H9 (cell line): ENCODE results near the gene GRIN3B. TPM values are rescaled to one million over a fixed set of nuclear protein-coding genes. Genes with fewer than 3 reads are reported as not detected.
A peak's percentile ranks its signal among the peaks of the same experiment; 100 is the strongest.

Experiments used
- DNase-seq: peaks from one replicate; pipeline ENCODE4 v3.0.0-alpha.2; 2017
- H2AFZ ChIP-seq: one replicate; pipeline ENCODE4 v1.6.1; 2013; ENCODE audit warnings: mild to moderate bottlenecking, low read length, control low read depth, moderate library complexity
- H2AK5ac ChIP-seq: 2 replicates; pipeline ENCODE4 v1.6.1; 2013; ENCODE audit warnings: low read length, control low read depth, mixed read lengths; ENCODE audit not compliant: insufficient read length
- H2BK120ac ChIP-seq: one replicate; pipeline ENCODE4 v1.6.1; 2013; ENCODE audit warnings: low read depth, mild to moderate bottlenecking, low read length, control low read depth, inconsistent platforms; ENCODE audit not compliant: poor library complexity, severe bottlenecking
- H2BK12ac ChIP-seq: 2 replicates; pipeline ENCODE4 v1.6.1; 2013; ENCODE audit warnings: low read length, control low read depth, mixed read lengths, low read depth; ENCODE audit not compliant: insufficient read length
- H2BK15ac ChIP-seq: 2 replicates; pipeline ENCODE4 v1.6.1; 2013; ENCODE audit warnings: low read depth, low read length, control low read depth
- H2BK20ac ChIP-seq: one replicate; pipeline ENCODE4 v1.6.1; 2013; ENCODE audit warnings: low read depth, mild to moderate bottlenecking, low read length, control low read depth, inconsistent platforms; ENCODE audit not compliant: poor library complexity, severe bottlenecking
- H2BK5ac ChIP-seq: 2 replicates; pipeline ENCODE4 v1.6.1; 2013; ENCODE audit warnings: low read length, control low read depth, mixed read lengths; ENCODE audit not compliant: insufficient read length
- H3K14ac ChIP-seq: 2 replicates; pipeline ENCODE4 v1.6.1; 2013; ENCODE audit warnings: low read length, control low read depth; ENCODE audit not compliant: insufficient read depth
- H3K18ac ChIP-seq: 2 replicates; pipeline ENCODE4 v1.6.1; 2013; ENCODE audit warnings: low read depth, mild to moderate bottlenecking, mixed read lengths, low read length, control low read depth; ENCODE audit not compliant: insufficient read length
- H3K23ac ChIP-seq: 2 replicates; pipeline ENCODE4 v1.6.1; 2013; ENCODE audit warnings: low read length, control low read depth, mixed read lengths, low read depth; ENCODE audit not compliant: insufficient read length
- H3K23me2 ChIP-seq: 2 replicates; pipeline ENCODE4 v1.6.1; 2013; ENCODE audit warnings: low read depth, mild to moderate bottlenecking, mixed read lengths, low read length, control low read depth; ENCODE audit not compliant: insufficient read length, poor library complexity, severe bottlenecking
- H3K27ac ChIP-seq: 2 replicates; pipeline ENCODE4 v1.5.1; 2013; ENCODE audit warnings: low read length, control low read depth, mixed read lengths, low read depth; ENCODE audit not compliant: insufficient read length
- H3K27me3 ChIP-seq: 2 replicates; pipeline ENCODE4 v1.6.1; 2013; ENCODE audit warnings: low read length, control low read depth, inconsistent platforms; ENCODE audit not compliant: insufficient read depth
- H3K4ac ChIP-seq: 2 replicates; pipeline ENCODE4 v1.6.1; 2013; ENCODE audit warnings: low read depth, mild to moderate bottlenecking, control low read depth, inconsistent platforms, low read length, moderate library complexity
- H3K4me1 ChIP-seq: 2 replicates; pipeline ENCODE4 v1.6.1; 2013; ENCODE audit warnings: low read length, control low read depth, inconsistent platforms; ENCODE audit not compliant: insufficient read depth
- H3K4me2 ChIP-seq: 2 replicates; pipeline ENCODE4 v1.6.1; 2013; ENCODE audit warnings: low read length, control low read depth, mixed read lengths; ENCODE audit not compliant: insufficient read length, insufficient read depth
- H3K56ac ChIP-seq: 2 replicates; pipeline ENCODE4 v1.6.1; 2013; ENCODE audit warnings: low read depth, mild to moderate bottlenecking, mixed read lengths, low read length, control low read depth; ENCODE audit not compliant: insufficient read length
- H3K79me1 ChIP-seq: 2 replicates; pipeline ENCODE4 v1.6.1; 2013; ENCODE audit warnings: low read depth, mild to moderate bottlenecking, moderate library complexity, low read length, control low read depth, inconsistent platforms; ENCODE audit not compliant: insufficient read depth, poor library complexity, severe bottlenecking
- H3K79me2 ChIP-seq: 2 replicates; pipeline ENCODE4 v1.6.1; 2013; ENCODE audit warnings: low read length, control low read depth, inconsistent platforms; ENCODE audit not compliant: insufficient read depth
- H3K9ac ChIP-seq: 2 replicates; pipeline ENCODE4 v1.6.1; 2013; ENCODE audit warnings: low read length, control low read depth, mixed read lengths; ENCODE audit not compliant: insufficient read length; ENCODE audit errors: extremely low read depth
- H3K9me3 ChIP-seq: one replicate; pipeline ENCODE4 v1.6.1; 2013; ENCODE audit warnings: low read depth, low read length, inconsistent platforms; ENCODE audit not compliant: control insufficient read depth
- H3T11ph ChIP-seq: one replicate; pipeline ENCODE4 v1.6.1; 2013; ENCODE audit warnings: mild to moderate bottlenecking, low read length, control low read depth, inconsistent platforms
- H4K20me1 ChIP-seq: one replicate; pipeline ENCODE4 v1.6.1; 2013; ENCODE audit not compliant: control insufficient read depth, insufficient read length, insufficient read depth
- H4K5ac ChIP-seq: 2 replicates; pipeline ENCODE4 v1.6.1; 2013; ENCODE audit warnings: low read depth, mild to moderate bottlenecking, mixed read lengths, low read length, control low read depth; ENCODE audit not compliant: insufficient read length
- H4K8ac ChIP-seq: replicated peaks from 2 replicates; pipeline ENCODE4 v1.6.1; 2013; ENCODE audit warnings: low read length, control low read depth, mixed read lengths, low read depth; ENCODE audit not compliant: insufficient read length
- H4K91ac ChIP-seq: 2 replicates; pipeline ENCODE4 v1.6.1; 2013; ENCODE audit warnings: low read depth, mild to moderate bottlenecking, moderate library complexity, mixed read lengths, low read length, control low read depth; ENCODE audit not compliant: insufficient read length
- H3K27ac Mint-ChIP-seq, 3 experiments: 2 replicates in 2 of 3; 3 replicates in 1 of 3; pipeline ENCODE4 v1.8.0; 2020 to 2021; ENCODE audit warnings: mixed read lengths in 3 of 3, mild to moderate bottlenecking in 1 of 3, moderate library complexity in 1 of 3
- H3K27me3 Mint-ChIP-seq: 2 replicates; pipeline ENCODE4 v1.8.0; 2021; ENCODE audit warnings: low read depth, mild to moderate bottlenecking, moderate library complexity, mixed read lengths
- H3K36me3 Mint-ChIP-seq, 3 experiments: 2 replicates in 2 of 3; 3 replicates in 1 of 3; pipeline ENCODE4 v1.8.0; 2020 to 2021; ENCODE audit warnings: low read depth in 3 of 3, mixed read lengths in 3 of 3; ENCODE audit not compliant: insufficient read depth in 1 of 3
- H3K4me1 Mint-ChIP-seq, 2 experiments: 2 replicates each; pipeline ENCODE4 v1.8.0; 2020; ENCODE audit warnings: mixed read lengths in 2 of 2
- H3K4me3 Mint-ChIP-seq, 2 experiments: 2 replicates in 1 of 2; 3 replicates in 1 of 2; pipeline ENCODE4 v1.8.0; 2020 to 2021; ENCODE audit warnings: mild to moderate bottlenecking in 2 of 2, mixed read lengths in 2 of 2, moderate library complexity in 1 of 2
- H3K9me3 Mint-ChIP-seq, 2 experiments: 2 replicates in 1 of 2; 3 replicates in 1 of 2; pipeline ENCODE4 v1.8.0; 2020; ENCODE audit warnings: mild to moderate bottlenecking in 2 of 2, mixed read lengths in 2 of 2, moderate library complexity in 1 of 2
- WGBS: extraction: QIAGEN DNeasy Blood & Tissue Kit; methylation state at CpG from one replicate; pipeline ENCODE4 v1.1.7; 2013; ENCODE audit warnings: missing lambda C conversion rate, low lambda C conversion rate, mixed read lengths; ENCODE audit not compliant: insufficient read length; ENCODE audit errors: extremely low coverage; 5-methylcytosine and 5-hydroxymethylcytosine counted together
- total RNA-seq: library from RNA; stranded (reverse); gene quantifications from 2 replicates; pipeline ENCODE4 v1.2.1, GENCODE V29; 2021
- TF ChIP-seq, protein P1 (sequence below): fragments of 200-600 bp; sonication (generic); conservative IDR thresholded peaks from 3 replicates; pipeline ENCODE4 v1.8.0; 2021; ENCODE audit warnings: antibody characterized with exemption, mild to moderate bottlenecking

The GRIN3B gene
- total RNA-seq, 1 experiment from 2014 or later = 1.0 TPM

DNA sequence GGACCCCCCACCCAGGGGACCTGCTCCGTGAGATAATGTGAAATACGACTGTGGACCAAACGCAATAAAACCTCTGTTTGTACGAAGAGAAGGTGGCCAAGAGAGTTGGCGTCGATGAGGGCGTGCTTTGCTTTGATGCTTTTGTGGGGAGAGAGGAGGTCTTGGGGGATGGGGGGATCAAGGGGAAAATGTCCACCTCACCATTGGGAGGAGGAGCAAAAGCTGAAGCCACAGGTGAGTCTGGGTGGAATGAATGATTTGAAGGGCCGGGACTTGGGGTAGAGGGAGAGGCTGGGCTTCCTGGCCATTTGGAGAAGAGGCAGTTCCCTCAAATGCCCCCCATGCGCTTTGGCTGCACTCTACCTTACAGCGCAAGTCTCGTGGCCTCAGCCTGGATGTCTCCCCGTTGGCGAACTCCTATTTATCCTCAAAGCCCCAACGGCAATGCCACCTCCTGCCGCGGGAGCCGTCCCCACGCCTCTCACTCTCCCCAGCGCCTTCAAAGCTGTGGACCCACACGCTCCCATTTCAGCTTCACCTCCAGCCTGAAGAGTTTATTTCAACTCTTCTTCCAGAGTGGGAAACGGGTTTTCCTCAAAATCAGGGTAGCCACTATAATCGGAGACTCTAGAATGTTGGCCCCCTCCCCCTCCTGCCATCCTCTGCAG, 38.9 kb downstream of the GRIN3B start:
- H3K4ac ChIP-seq = no peak overlapping the region
- no peak overlapping the region for H4K5ac ChIP-seq
- Mint-ChIP-seq H3K27me3 (peaks cover 3% of the 10 kb centered on the region; the same call in 1 of the 2 replicates), H3K36me3 (peaks cover 24 to 49% (median 38%) of the 10 kb centered on the region in 3 experiments), H3K27ac (peak overlapping the region in 2 of 3 experiments; percentile 62 to 97; a peak in 5 of 7 replicates), H3K9me3 (no peaks in the 10 kb centered on the region), H3K4me3 (peak overlapping the region; percentile 82 to 93), H3K4me1 (peaks cover 13 to 25% of the 10 kb centered on the region in 2 experiments)
- no CpG with 5 or more reads among the region's 22 CpGs for WGBS
- no peak overlapping the region for H4K8ac ChIP-seq
- H3K27ac ChIP-seq = no peak overlapping the region
- H3K79me1 ChIP-seq = no peaks in the 10 kb centered on the region
- no peak overlapping the region for H2BK12ac ChIP-seq
- no peak overlapping the region for H3K56ac ChIP-seq
- DNase-seq = peak; percentile 43
- H2AFZ ChIP-seq = no peak overlapping the region
- TF ChIP-seq, protein P1, sequence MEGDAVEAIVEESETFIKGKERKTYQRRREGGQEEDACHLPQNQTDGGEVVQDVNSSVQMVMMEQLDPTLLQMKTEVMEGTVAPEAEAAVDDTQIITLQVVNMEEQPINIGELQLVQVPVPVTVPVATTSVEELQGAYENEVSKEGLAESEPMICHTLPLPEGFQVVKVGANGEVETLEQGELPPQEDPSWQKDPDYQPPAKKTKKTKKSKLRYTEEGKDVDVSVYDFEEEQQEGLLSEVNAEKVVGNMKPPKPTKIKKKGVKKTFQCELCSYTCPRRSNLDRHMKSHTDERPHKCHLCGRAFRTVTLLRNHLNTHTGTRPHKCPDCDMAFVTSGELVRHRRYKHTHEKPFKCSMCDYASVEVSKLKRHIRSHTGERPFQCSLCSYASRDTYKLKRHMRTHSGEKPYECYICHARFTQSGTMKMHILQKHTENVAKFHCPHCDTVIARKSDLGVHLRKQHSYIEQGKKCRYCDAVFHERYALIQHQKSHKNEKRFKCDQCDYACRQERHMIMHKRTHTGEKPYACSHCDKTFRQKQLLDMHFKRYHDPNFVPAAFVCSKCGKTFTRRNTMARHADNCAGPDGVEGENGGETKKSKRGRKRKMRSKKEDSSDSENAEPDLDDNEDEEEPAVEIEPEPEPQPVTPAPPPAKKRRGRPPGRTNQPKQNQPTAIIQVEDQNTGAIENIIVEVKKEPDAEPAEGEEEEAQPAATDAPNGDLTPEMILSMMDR = no peak
- no peak overlapping the region for H2BK120ac ChIP-seq
- no peak overlapping the region for H2AK5ac ChIP-seq
- no peak overlapping the region for H2BK20ac ChIP-seq
- H3K23me2 ChIP-seq = peaks cover 9% of the 10 kb centered on the region
- no peak overlapping the region for H3K14ac ChIP-seq
- H3K4me1 ChIP-seq = no peaks in the 10 kb centered on the region
- no peak overlapping the region for H3K9ac ChIP-seq
- H3K18ac ChIP-seq = no peak overlapping the region
- no peaks in the 10 kb centered on the region for H3K79me2 ChIP-seq
- H3K23ac ChIP-seq = no peak overlapping the region
- H2BK5ac ChIP-seq = no peak overlapping the region
- no peak overlapping the region for H4K91ac ChIP-seq
- H2BK15ac ChIP-seq = no peak overlapping the region
- no peaks in the 10 kb centered on the region for H4K20me1 ChIP-seq
- no peak overlapping the region for H3T11ph ChIP-seq
- no peaks in the 10 kb centered on the region for H3K9me3 ChIP-seq
- H3K4me2 ChIP-seq = peak overlapping the region; percentile 69
- H3K27me3 ChIP-seq = no peaks in the 10 kb centered on the region
